ENCODE results near the gene CPNE5.

- TF ChIP-seq CTCF (IDR thresholded peaks at IDR 0.05) (no peak), POLR2A (IDR thresholded peaks at IDR 0.05) (no peak)
Observed at GRCh38 chr6:36695414-36695813, 143.8 kb downstream of the CPNE5 start.
